HG03457 (cell line): ENCODE data around the gene MGAT5.

Experiments used
- ATAC-seq: cut with Tn5 transposase; IDR thresholded peaks from one replicate; pipeline ENCODE4 v1.9.1; 2021; ENCODE audit warnings: moderate number of reproducible peaks; ENCODE audit not compliant: unreplicated experiment

The MGAT5 gene, protein sequence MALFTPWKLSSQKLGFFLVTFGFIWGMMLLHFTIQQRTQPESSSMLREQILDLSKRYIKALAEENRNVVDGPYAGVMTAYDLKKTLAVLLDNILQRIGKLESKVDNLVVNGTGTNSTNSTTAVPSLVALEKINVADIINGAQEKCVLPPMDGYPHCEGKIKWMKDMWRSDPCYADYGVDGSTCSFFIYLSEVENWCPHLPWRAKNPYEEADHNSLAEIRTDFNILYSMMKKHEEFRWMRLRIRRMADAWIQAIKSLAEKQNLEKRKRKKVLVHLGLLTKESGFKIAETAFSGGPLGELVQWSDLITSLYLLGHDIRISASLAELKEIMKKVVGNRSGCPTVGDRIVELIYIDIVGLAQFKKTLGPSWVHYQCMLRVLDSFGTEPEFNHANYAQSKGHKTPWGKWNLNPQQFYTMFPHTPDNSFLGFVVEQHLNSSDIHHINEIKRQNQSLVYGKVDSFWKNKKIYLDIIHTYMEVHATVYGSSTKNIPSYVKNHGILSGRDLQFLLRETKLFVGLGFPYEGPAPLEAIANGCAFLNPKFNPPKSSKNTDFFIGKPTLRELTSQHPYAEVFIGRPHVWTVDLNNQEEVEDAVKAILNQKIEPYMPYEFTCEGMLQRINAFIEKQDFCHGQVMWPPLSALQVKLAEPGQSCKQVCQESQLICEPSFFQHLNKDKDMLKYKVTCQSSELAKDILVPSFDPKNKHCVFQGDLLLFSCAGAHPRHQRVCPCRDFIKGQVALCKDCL

GRCh38 chr2:134253804-134254203 is at the start of gene MGAT5:
TSS of gene MGAT5 (plus strand) at chr2:134254072. CDS start at chr2:134254404, 332 bp downstream.
- peak; percentile 5 for ATAC-seq

DNA sequence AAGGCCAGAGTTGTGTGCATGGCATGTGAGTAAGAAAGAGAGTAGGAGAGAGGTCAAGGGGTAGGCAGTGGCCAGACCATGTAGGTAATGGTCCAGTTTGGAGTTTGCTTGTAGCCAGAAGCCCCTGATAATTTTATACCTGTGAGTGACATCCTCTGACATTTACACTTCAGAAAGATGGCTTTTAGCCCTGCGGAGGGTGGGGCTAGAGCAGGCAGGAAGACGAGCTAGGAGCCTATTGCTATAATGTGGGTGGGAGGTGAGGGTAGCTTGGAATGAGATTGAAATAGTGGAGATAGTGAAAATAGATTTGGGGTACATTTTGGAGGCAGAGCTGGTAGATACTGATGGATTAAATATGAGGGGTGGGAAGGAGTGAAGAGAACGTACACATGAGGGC is 48.8 kb upstream of the MGAT5 start:
- ATAC-seq: no peak

- no peak for ATAC-seq
These were observed 47.8 kb upstream of the MGAT5 start for GRCh38 chr2:134206031-134206430.

- no peak for ATAC-seq
These were observed 47.3 kb upstream of the MGAT5 start for GRCh38 chr2:134206573-134206972.

DNA sequence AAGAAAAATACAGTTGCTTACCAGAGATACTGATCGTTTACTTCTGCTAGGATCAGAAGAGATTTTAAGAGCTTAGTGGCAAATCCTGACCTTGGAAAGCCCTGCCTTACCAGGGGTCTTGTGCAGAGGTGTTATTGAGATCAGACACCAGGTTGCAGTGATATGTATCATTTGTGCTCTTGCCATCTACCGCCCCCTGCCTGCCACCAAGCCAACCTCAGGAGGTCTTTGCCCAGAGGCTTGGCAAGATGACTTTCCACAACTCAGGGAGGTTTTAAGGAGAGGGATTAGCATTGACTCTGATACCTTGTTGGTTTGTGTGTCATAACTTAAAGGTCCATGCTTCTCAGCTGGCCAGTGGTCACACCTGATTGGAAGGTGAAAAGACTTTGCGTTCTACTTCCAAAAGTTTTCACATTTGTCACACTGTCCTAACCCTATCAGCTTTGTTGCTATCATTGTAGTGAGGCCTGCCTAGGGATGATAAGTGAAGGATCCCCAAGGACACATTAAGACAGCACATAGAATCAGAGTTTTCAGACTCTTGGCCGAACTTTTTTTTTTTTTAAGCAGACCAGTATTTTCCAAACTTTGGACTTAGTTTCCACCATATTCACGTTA is 46.2 kb upstream of the MGAT5 start:
- ATAC-seq: peak; percentile 58

GRCh38 chr2:134208825-134209224 is 45.0 kb upstream of the MGAT5 start:
- ATAC-seq: no peak

GRCh38 chr2:134212746-134213145 is 41.1 kb upstream of the MGAT5 start:
- ATAC-seq: no peak

DNA sequence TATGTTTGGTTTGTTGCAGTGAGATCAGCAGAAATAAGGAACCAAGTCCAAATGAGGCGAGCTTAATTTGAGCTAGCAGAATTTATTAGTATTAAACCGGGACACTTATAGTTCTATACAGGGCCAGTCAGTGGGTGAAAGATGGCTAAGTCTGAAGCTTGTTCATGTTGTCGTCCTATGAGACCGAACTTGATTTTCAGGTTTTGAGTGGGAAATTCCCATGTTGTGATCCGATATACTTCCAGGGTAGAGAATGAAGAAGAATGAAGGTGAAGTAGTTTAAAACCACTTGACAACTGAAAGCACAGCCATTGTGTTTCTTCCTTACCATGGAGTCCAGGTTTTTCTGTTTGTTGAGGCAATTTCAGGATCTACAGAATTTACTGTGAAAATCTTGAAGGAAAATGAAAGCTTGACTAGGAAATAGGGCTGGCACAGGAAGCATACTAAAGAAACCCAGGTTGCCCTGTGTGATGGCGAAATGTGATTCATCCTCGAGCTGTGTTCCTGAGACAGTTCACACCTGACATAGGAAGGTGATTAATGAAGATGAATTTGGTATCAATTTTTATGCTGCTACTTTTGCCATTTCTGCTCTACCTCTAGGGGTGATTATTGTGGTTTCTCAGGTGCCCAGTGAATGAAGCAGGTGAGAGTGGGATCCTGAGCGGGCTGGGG is 37.6 kb upstream of the MGAT5 start:
- no peak for ATAC-seq

DNA sequence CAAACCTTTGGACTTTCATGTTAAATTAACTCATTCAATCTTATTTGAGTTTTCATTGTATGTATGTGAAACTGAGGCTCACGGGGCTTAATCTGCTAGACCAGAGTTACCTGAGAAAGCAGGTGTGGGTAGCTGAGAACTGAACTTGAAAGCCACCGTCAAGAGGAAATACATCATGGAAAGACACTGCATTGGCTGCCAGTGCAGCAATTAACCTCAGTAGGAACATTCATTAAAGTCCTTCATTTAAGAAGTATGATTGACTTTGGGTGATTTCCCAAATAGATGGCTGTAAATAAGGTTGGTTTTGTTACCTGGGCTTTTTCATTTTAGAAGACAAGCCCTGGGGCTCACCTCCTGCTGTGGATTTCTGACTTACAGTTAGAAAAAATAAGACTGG is 36.5 kb upstream of the MGAT5 start:
- ATAC-seq: no peak

DNA sequence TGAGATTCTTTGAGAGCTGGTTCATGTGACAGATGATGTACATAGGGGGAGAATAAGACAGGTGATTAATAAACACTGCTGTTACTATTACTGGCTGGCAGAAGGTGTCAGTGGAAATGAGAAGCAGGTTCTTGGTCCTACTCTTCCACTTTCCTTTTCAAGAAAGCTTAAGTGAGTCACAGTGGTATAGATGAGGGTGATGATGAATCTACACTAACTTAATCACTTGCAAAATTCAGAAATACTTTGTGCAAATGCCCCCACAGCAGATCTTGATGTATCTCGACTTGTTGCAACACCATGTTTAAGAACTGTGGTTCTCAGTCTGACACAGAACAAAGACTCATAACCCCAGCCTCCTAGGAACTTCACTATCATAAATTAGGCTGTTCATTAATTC is 35.9 kb upstream of the MGAT5 start:
- peak; percentile 59 for ATAC-seq

DNA sequence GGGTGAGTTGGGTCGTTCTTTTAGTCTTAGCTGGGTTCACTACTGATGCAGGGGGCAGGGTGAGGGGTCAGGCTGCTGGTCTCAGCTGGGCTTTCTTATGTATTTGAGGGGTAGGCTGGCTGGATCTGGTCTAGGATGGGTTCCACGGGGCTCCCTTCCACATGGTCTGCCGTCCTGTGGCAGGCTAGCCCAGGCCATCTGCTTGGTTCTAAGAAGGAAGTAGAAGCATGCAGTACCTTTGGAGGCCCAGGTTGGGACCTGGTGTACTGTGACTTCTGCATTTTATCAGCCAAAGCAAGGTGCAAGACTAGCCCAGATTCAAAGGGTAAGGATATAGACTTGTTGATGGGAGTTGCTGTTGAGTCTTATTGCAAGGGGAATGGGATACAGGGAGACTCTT is 35.5 kb upstream of the MGAT5 start:
- ATAC-seq: no peak

DNA sequence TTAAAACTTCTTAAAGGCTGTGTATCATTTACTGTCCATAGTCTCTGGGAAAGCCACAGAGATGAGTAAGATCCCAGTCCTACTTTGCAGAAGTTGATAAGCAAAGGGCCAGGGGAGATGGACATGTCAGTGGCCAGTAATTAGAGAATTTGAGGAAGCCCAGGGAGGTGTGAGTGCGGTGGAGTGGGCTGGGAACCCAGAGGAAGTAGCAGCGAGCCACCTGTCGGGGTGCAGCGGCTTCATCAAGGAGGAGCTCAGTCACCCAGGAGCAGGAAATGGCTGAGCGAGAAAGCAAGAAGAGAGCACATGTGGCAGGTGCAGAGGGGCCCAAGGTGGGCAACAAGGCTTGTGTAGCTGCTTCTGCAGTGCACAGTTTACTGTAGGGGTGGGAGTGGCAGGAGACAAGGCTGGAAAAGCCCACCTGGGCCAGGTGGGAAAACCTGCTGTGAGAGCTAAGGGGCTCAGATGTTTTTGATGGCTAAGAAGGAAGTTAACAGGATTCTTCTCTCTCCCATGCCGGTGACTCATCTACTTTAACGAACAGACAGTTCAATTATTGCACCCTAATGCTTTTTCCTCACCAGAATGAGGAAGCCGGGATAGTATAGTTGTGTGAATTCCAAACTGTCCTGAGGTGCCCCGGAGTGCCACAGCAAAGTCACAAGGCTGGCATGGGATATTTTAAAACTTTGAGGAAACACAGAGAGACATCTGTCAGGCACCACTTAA is 34.8 kb upstream of the MGAT5 start:
- ATAC-seq: peak; percentile 45

DNA sequence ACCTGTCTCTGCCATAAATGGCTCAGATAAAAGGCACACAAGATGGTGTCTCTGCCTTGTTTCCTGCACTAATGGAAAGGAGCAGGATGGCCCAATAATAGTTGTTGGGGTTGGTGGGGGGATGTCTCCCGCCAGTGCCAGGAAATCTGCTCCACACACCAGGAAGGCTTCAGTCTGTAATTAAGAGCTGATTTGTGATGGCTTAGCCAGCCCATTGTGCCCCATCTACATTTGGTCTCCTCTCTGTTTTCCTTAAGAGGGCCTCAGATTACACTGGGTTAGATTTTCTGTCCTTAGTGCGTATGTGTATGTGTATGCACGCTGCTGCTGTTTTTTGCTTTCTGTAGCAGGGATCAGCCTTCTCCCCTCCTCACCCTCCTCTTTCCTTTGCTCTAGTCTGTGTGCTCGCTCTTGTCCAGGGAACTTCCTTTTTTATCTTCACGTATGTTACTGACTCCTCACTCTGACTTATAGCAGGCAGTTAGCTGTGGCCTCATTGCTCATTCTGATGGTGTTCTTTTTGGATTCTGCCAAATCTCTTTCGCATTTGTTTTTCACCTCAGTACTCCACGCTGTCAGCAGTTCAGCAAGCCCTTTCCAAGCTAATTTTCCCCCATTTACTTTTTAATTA is 33.4 kb upstream of the MGAT5 start:
- ATAC-seq: no peak

- ATAC-seq: no peak
These were observed 29.9 kb upstream of the MGAT5 start for GRCh38 chr2:134224005-134224404.

- ATAC-seq: no peak
These were observed 28.7 kb upstream of the MGAT5 start for GRCh38 chr2:134225173-134225572.

DNA sequence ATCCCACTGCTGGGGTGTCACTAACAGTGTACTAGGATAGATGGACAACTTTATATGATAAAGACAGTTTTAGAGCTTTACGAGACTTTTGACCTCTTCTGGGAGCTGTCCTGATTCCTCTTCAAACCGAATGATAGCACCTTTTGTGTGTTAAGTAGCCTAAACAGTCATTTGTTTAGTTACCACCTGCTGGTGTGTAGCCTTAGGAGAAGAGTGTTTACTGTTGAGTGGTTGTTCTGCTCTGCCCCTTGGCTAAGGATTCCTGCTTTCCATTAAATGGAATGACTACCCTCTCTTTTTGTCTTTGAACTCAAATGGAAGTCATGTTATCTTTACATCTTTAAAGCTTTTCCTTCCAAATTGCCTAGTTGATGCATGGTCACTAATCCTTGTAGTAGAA is 28.0 kb upstream of the MGAT5 start:
- no peak for ATAC-seq

- ATAC-seq: no peak
These were observed 27.3 kb upstream of the MGAT5 start for GRCh38 chr2:134226601-134227000.

- ATAC-seq: no peak
These were observed 26.2 kb upstream of the MGAT5 start for GRCh38 chr2:134227666-134228065.

- no peak for ATAC-seq
These were observed 25.4 kb upstream of the MGAT5 start for GRCh38 chr2:134228493-134228903.

DNA sequence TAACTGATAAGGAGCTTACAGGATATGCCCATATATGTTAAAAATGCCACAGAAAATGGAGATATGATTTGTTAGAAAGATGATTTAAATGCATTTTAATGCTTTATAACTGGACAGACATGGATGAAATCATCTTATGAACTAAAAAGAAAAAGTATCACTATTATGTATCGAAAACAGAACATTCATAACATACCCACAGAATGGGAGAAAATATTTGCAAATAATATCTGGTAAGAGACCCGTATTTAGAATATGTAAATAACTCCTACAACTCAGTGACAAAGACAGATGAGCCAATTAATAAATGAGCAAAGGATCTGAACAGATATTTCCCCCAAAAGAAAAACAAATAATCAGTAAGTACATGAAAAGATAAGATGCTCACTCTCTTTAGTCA is 24.3 kb upstream of the MGAT5 start:
- ATAC-seq: no peak
